Neutrophil (primary cell): Measurements from ENCODE around the gene POU6F2.

ENCODE experiments used
- H3K27ac ChIP-seq: fragments of 200-600 bp; sonication (generic); 2 replicates; pipeline ENCODE4 v1.5.1; 2016; ENCODE audit warnings: mild to moderate bottlenecking, moderate library complexity
- H3K27me3 ChIP-seq: fragments of 200-600 bp; sonication (generic); 2 replicates; pipeline ENCODE4 v1.6.0; 2016; ENCODE audit warnings: mild to moderate bottlenecking
- H3K36me3 ChIP-seq: fragments of 200-600 bp; sonication (generic); 2 replicates; pipeline ENCODE4 v1.5.1; 2017
- H3K4me1 ChIP-seq, 2 experiments: fragments of 200-600 bp in 1 of 2; sonication (generic) in 1 of 2; 1 replicate in 1 of 2; 2 replicates in 1 of 2; pipeline versions ENCODE4 v1.5.1 to v1.6.1; 2013 to 2016; ENCODE audit warnings: low read depth in 1 of 2, low read length in 1 of 2, mild to moderate bottlenecking in 1 of 2, moderate library complexity in 1 of 2; ENCODE audit not compliant: control insufficient read depth in 1 of 2, insufficient read depth in 1 of 2
- H3K4me3 ChIP-seq, 2 experiments: fragments of 200-600 bp in 1 of 2; sonication (generic) in 1 of 2; 1 replicate in 1 of 2; 2 replicates in 1 of 2; pipeline ENCODE4 v1.5.1; 2013 to 2016; ENCODE audit warnings: low read depth in 1 of 2, low read length in 1 of 2, mild to moderate bottlenecking in 1 of 2, moderate library complexity in 1 of 2
- H3K9me3 ChIP-seq: fragments of 200-600 bp; sonication (generic); 2 replicates; pipeline ENCODE4 v1.5.1; 2016
- CTCF ChIP-seq: fragments of 200-600 bp; sonication (generic); IDR thresholded peaks from 2 replicates; pipeline ENCODE4 v1.5.1; 2016; ENCODE audit warnings: antibody characterized with exemption

Gene POU6F2

GRCh38 chr7:39154815-39155214 lies 177.1 kb downstream of the POU6F2 start:
- no peak for TF ChIP-seq CTCF
- Histone ChIP-seq H3K4me1 (no peaks in the 10 kb centered on the region), H3K4me3 (no peak overlapping the region), H3K27ac (no peak overlapping the region), H3K27me3 (no peaks in the 10 kb centered on the region), H3K9me3 (no peaks in the 10 kb centered on the region), H3K36me3 (no peaks in the 10 kb centered on the region)

GRCh38 chr7:39158367-39158766 lies 180.7 kb downstream of the POU6F2 start:
- no peak for TF ChIP-seq CTCF
- no peaks in the 10 kb centered on the region for H3K36me3 ChIP-seq
- H3K4me1 ChIP-seq: no peaks in the 10 kb centered on the region
- no peak overlapping the region for H3K4me3 ChIP-seq
- H3K27ac ChIP-seq: no peak overlapping the region
- no peaks in the 10 kb centered on the region for H3K9me3 ChIP-seq
- H3K27me3 ChIP-seq: no peaks in the 10 kb centered on the region

- no peak for TF ChIP-seq CTCF
- Histone ChIP-seq H3K4me1 (no peaks in the 10 kb centered on the region), H3K4me3 (no peak overlapping the region), H3K36me3 (no peaks in the 10 kb centered on the region), H3K27me3 (no peaks in the 10 kb centered on the region), H3K27ac (no peak overlapping the region), H3K9me3 (no peaks in the 10 kb centered on the region)
Observed at GRCh38 chr7:39161903-39162302, 184.2 kb downstream of the POU6F2 start.

- Histone ChIP-seq H3K4me3 (no peak overlapping the region), H3K4me1 (no peaks in the 10 kb centered on the region), H3K27ac (no peak overlapping the region), H3K27me3 (no peaks in the 10 kb centered on the region), H3K36me3 (no peaks in the 10 kb centered on the region), H3K9me3 (no peaks in the 10 kb centered on the region)
- TF ChIP-seq CTCF: no peak
Observed at GRCh38 chr7:39164887-39165286, 187.2 kb downstream of the POU6F2 start.

- Histone ChIP-seq H3K27me3 (no peaks in the 10 kb centered on the region), H3K4me3 (no peak overlapping the region), H3K4me1 (no peaks in the 10 kb centered on the region), H3K27ac (no peak overlapping the region), H3K9me3 (no peaks in the 10 kb centered on the region), H3K36me3 (no peaks in the 10 kb centered on the region)
- no peak for TF ChIP-seq CTCF
Observed at GRCh38 chr7:39168403-39169098, 190.8 kb downstream of the POU6F2 start.
